Skin epidermis (tissue), 12 donors: Measurements from ENCODE around the gene RMND5A.
A peak's percentile ranks its signal among the peaks of the same experiment; 100 is the strongest.

Experiments used
- H3K27ac ChIP-seq, 21 experiments: fragments of 200-600 bp; sonication (generic) in 11 of 21; one replicate each; pipeline ENCODE4 v1.5.0; 2020; ENCODE audit warnings: mild to moderate bottlenecking in 3 of 21, inconsistent platforms in 2 of 21, moderate library complexity in 2 of 21
- H3K4me3 ChIP-seq, 7 experiments: fragments of 200-600 bp; sonication (generic) in 2 of 7; one replicate each; pipeline ENCODE4 v1.5.0; 2020; ENCODE audit warnings: inconsistent platforms in 2 of 7, mild to moderate bottlenecking in 2 of 7, moderate library complexity in 1 of 7

Gene RMND5A

DNA sequence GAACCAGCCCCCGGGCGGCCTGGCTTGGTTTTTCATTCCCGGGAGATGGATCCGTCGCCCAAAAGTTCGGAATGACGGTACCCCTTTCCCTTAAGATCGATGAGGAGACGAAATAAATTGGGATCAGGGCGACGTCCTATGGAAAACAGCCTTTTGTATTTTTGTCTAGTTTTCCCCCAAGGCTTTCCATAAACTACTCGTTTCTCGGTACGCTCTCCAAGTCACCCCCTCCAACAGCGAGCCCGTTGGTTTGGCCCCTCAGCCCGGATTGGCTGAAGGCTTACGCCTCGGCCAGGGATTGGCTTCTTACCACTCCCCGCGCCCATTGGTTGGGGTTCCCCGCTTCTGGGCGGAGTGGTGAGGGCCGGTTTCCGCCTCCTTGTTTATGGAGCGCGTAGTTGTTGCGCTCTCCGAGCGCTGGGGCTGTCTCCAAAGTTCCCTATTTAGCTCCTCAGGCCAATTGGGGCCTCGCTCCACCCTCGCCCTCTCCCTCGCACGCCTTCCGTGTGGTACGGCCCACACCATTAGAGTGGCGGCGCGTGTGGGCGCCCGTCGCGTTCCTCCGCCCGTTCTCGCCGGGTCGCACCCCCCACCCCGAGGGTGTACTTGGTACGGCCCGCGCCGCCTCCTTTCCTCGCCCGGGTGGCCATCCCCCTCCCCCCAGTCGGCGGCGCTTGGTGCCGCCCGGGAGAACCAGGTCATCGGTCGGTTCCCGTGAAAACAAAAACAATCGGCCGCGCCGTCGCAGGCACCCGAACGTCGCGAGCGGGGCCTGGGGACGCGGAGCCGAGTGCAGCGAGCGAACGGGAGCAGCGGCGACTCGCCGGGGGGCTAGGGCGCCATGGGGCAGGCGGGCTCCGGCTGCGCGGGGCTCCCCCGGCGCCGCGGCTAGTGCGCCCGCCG lies at the start of gene RMND5A:
Gene RMND5A (plus strand): TSS at position 655 of the 903 bp plus-strand sequence. CDS start 377 bp downstream, outside the sequence.
- H3K27ac ChIP-seq, result peak within 1 kb of the TSS; percentile 34 to 97 (median 90)
- peak within 1 kb of the TSS; percentile 48 to 77 (median 68) for H3K4me3 ChIP-seq

GRCh38 chr2:86671337-86671981 lies 48.6 kb upstream of the RMND5A start:
- Histone ChIP-seq H3K27ac (no peak overlapping the region), H3K4me3 (no peak overlapping the region)

DNA sequence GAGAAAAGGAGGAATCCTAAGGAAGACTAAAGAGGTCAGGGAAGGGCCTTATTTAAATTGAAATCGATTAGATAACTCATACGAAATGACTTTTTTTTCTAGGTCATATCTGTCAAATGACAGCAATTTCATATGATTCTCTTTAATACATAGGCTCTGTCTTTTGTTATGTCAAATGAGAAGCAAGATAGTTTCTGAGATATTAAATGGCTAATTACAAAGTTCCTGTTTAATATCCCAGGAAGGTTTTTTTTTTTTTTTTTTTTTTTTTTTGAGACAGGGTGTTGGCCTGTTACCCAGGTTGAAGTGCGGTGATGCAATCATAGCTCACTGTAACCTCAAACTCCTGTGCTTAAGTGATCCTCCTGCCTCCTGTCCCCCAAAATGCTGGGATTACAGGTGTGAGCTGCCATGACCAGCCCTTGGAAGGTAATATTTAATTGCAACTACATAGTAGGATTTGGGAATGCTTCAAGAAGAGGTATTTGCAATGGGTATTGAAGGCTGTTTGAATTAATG lies 48.0 kb upstream of the RMND5A start:
- Histone ChIP-seq H3K27ac (no peak overlapping the region), H3K4me3 (no peak overlapping the region)

DNA sequence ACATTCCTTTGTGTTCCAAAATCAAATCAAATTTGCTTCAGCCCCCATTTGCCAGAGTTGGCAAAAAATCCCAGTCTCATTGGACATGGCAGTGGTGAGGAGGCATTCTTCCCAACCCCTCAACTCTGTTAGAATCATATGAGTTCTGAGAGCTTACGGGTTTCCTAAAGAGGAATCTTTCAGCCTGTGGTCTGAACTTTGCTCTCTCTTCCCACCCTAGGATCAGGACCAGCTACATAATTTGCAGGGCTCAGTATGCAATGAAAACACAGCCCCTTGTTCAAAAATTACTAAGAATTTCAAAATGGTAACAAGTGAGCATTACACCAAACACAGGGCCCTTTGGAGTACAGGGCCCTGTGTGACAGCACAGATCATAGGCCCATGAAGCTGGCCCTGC lies 47.1 kb upstream of the RMND5A start:
- H3K4me3 ChIP-seq, result no peak overlapping the region
- H3K27ac ChIP-seq, result no peak overlapping the region

GRCh38 chr2:86673986-86674670 lies 46.0 kb upstream of the RMND5A start:
- Histone ChIP-seq H3K27ac (no peak overlapping the region), H3K4me3 (no peak overlapping the region)

- Histone ChIP-seq H3K4me3 (no peak overlapping the region), H3K27ac (no peak overlapping the region)
Observed at GRCh38 chr2:86675104-86675503, 45.0 kb upstream of the RMND5A start.

DNA sequence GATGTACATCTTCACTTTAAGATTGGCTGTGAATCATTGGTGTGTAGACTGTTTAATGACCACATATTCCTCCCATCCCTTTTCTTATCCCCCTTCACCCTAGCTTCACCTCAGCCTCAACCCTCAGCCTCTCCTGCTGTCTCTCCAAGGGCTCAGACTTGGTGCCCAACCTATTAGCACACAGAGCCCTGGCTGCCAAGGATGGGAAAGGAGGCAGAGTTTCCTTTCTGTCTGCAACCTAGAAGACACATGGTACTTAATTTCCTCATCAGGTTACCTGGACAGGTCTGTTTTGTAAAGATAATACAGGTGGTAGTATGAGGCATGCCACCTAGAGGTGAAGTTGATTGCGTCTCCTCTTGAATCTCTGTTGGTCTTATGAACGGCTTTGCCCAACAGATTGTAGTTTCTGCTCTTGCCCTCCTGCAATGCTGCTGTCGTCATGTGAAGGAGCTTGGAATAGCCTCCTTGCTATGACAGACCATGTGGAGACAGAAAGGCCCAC lies 44.5 kb upstream of the RMND5A start:
- Histone ChIP-seq H3K4me3 (no peak overlapping the region), H3K27ac (no peak overlapping the region)

DNA sequence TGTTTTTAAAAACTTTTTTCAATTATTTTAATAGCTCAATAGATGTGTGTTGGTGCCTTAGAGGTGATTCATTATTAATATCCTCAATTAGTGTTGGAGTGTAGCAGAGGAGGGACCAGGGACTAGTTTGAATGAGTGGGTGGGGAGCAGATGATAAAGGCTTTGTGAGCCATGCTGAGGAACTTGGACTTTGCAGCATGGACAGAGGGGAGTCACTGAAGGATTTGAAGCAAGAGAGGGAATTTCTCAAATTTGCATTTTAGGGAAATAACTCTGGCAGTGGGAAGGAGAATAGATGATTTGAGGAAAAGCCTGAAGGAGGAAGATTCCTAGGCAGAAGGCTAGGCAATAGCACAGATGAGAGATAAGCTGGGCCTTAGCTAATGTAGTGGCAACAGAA lies 42.3 kb upstream of the RMND5A start:
- H3K4me3 ChIP-seq, result no peak overlapping the region
- no peak overlapping the region for H3K27ac ChIP-seq

- H3K4me3 ChIP-seq, result no peak overlapping the region
- H3K27ac ChIP-seq, result no peak overlapping the region
Observed at GRCh38 chr2:86679036-86679435, 41.1 kb upstream of the RMND5A start.

DNA sequence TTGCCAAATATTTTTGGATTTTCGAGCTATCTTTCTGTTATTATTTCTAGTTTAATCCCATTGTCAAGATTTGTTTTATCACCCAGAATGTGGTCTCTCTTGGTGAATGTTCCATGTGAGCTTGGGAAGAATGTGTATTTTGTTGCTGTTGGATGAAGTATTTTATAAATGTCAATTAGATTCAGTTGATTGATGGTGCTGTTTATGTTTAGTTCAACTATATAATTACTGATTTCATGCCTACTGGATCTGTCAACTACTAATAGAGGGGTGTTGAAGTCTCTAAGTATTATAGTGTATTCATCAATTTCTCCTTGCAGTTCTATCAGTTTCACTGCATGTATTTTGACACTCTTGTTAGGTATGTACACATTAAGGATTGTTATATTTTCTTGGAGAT lies 34.7 kb upstream of the RMND5A start:
- Histone ChIP-seq H3K27ac (no peak overlapping the region), H3K4me3 (no peak overlapping the region)

- H3K4me3 ChIP-seq, result no peak overlapping the region
- no peak overlapping the region for H3K27ac ChIP-seq
Observed at GRCh38 chr2:86686460-86686859, 33.6 kb upstream of the RMND5A start.

- Histone ChIP-seq H3K4me3 (no peak overlapping the region), H3K27ac (no peak overlapping the region)
Observed at GRCh38 chr2:86686905-86687304, 33.2 kb upstream of the RMND5A start.

- Histone ChIP-seq H3K4me3 (no peak overlapping the region), H3K27ac (no peak overlapping the region)
Observed at GRCh38 chr2:86695053-86695691, 24.9 kb upstream of the RMND5A start.

- Histone ChIP-seq H3K4me3 (no peak overlapping the region), H3K27ac (no peak overlapping the region)
Observed at GRCh38 chr2:86697551-86698104, 22.5 kb upstream of the RMND5A start.

- no peak overlapping the region for H3K27ac ChIP-seq
- no peak overlapping the region for H3K4me3 ChIP-seq
Observed at GRCh38 chr2:86700690-86701089, 19.4 kb upstream of the RMND5A start.

DNA sequence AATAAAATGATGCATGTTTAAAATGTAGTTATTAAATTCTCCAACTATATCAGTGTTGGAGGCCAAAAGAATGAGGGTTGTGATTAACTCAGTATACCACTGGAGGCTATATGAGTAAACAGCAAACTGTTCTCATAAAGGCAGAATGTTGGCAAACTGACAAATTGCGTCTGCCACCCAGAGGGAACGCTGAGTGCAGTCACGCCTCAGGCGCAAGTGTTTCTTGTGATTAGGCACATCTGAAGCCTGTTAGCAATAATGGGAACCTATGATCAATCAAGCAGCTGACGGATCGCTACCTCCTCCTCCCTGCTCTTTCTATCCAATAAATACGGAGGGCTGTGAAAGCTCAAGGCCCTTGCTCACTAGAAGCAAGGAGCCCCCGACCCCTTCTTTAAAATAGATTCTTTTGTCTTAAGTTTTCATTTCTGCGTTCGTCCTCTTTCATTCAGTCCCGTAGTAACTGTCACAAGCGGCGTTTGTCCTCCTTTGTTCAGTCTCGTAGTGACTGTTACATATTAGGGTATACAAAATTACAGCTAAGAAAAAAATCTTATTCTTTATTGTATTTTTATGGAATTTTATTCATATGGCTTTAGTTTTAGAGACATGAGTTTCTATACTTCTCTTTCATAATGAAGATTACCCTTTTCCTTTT lies 16.3 kb upstream of the RMND5A start:
- peak overlapping the region in 6 of 21 experiments; percentile 2 to 57 (median 44) for H3K27ac ChIP-seq

GRCh38 chr2:86704459-86704971 lies 15.6 kb upstream of the RMND5A start:
- H3K4me3 ChIP-seq, result no peak overlapping the region

More for the DNA sequence above, 16.3 kb upstream of the RMND5A start:
- no peak overlapping the region for H3K4me3 ChIP-seq

GRCh38 chr2:86706220-86706619 lies 13.9 kb upstream of the RMND5A start:
- no peak overlapping the region for H3K4me3 ChIP-seq
- no peak overlapping the region for H3K27ac ChIP-seq

More at GRCh38 chr2:86704459-86704971, 15.6 kb upstream of the RMND5A start:
- H3K27ac ChIP-seq, result peak overlapping the region in 5 of 21 experiments; percentile 2 to 57 (median 39)
